BLaER1 (cell line): ENCODE results near the gene EPX.

Source experiments
- H3K27ac ChIP-seq: shearing (Covaris generic); formaldehyde crosslinking; 2 replicates; pipeline ENCODE4 v1.8.1; 2022
- H3K27me3 ChIP-seq: shearing (Covaris generic); formaldehyde crosslinking; 2 replicates; pipeline ENCODE4 v1.8.1; 2022
- H3K36me3 ChIP-seq: shearing (Covaris generic); formaldehyde crosslinking; 2 replicates; pipeline ENCODE4 v1.8.1; 2022
- H3K4me1 ChIP-seq: shearing (Covaris generic); formaldehyde crosslinking; 2 replicates; pipeline ENCODE4 v1.8.1; 2022
- H3K4me2 ChIP-seq: shearing (Covaris generic); formaldehyde crosslinking; 2 replicates; pipeline ENCODE4 v1.8.1; 2022
- H3K4me3 ChIP-seq: shearing (Covaris generic); formaldehyde crosslinking; 2 replicates; pipeline ENCODE4 v1.8.1; 2022
- H3K9ac ChIP-seq: shearing (Covaris generic); formaldehyde crosslinking; 2 replicates; pipeline ENCODE4 v1.8.1; 2022
- H3K9me3 ChIP-seq: shearing (Covaris generic); formaldehyde crosslinking; 2 replicates; pipeline ENCODE4 v1.8.1; 2022
- H4K20me1 ChIP-seq: shearing (Covaris generic); formaldehyde crosslinking; 2 replicates; pipeline ENCODE4 v1.8.1; 2022
- Cebpa-rat ChIP-seq: shearing (Covaris generic); IDR thresholded peaks from 2 replicates; pipeline ENCODE4 v1.8.1; 2022

Gene EPX

GRCh38 chr17:58247511-58248363 is 55.2 kb downstream of the EPX start:
- Histone ChIP-seq H3K4me2 (peak overlapping the region; percentile 7; the same call in 1 of the 2 replicates), H4K20me1 (no peaks in the 10 kb centered on the region), H3K27ac (no peak overlapping the region), H3K9ac (no peak overlapping the region), H3K27me3 (peaks cover 17% of the 10 kb centered on the region), H3K4me1 (peaks cover 18% of the 10 kb centered on the region), H3K9me3 (no peaks in the 10 kb centered on the region), H3K36me3 (no peaks in the 10 kb centered on the region), H3K4me3 (no peak overlapping the region)
- TF ChIP-seq Cebpa-rat = no peak

- H3K4me2 ChIP-seq = peak overlapping the region; percentile 95
- no peaks in the 10 kb centered on the region for H3K9me3 ChIP-seq
- peak overlapping the region; percentile 66 for H3K4me3 ChIP-seq
- no peaks in the 10 kb centered on the region for H3K36me3 ChIP-seq
- peak overlapping the region; percentile 69 for H3K27ac ChIP-seq
- no peak for TF ChIP-seq Cebpa-rat
- H3K9ac ChIP-seq = peak overlapping the region; percentile 77; the same call in 1 of the 2 replicates
- peaks cover 13% of the 10 kb centered on the region for H3K4me1 ChIP-seq
- H3K27me3 ChIP-seq = peaks cover 17% of the 10 kb centered on the region
- no peaks in the 10 kb centered on the region for H4K20me1 ChIP-seq
Measured at GRCh38 chr17:58248955-58249269, 56.4 kb downstream of the EPX start.

GRCh38 chr17:58249270-58250133 is 57.0 kb downstream of the EPX start:
- H3K9ac ChIP-seq = peak overlapping the region; percentile 77
- no peak for TF ChIP-seq Cebpa-rat

GRCh38 chr17:58250344-58251011 is 58.0 kb downstream of the EPX start:
- no peak overlapping the region for H3K4me3 ChIP-seq
- no peak overlapping the region for H3K4me2 ChIP-seq
- no peak for TF ChIP-seq Cebpa-rat
- H3K4me1 ChIP-seq = peaks cover 13% of the 10 kb centered on the region
- H4K20me1 ChIP-seq = no peaks in the 10 kb centered on the region
- H3K36me3 ChIP-seq = no peaks in the 10 kb centered on the region
- H3K9me3 ChIP-seq = no peaks in the 10 kb centered on the region
- H3K27me3 ChIP-seq = peaks cover 17% of the 10 kb centered on the region
- no peak overlapping the region for H3K9ac ChIP-seq
- H3K27ac ChIP-seq = no peak overlapping the region

More at GRCh38 chr17:58249270-58250133, 57.0 kb downstream of the EPX start:
- Histone ChIP-seq H3K4me1 (peaks cover 13% of the 10 kb centered on the region), H4K20me1 (no peaks in the 10 kb centered on the region), H3K4me2 (peak overlapping the region; percentile 95), H3K9me3 (no peaks in the 10 kb centered on the region), H3K27me3 (peaks cover 17% of the 10 kb centered on the region), H3K4me3 (peak overlapping the region; percentile 66), H3K27ac (peak overlapping the region; percentile 69), H3K36me3 (no peaks in the 10 kb centered on the region)

GRCh38 chr17:58252141-58252540 is 59.6 kb downstream of the EPX start:
- H3K27me3 ChIP-seq = peaks cover 17% of the 10 kb centered on the region
- no peaks in the 10 kb centered on the region for H4K20me1 ChIP-seq
- H3K4me1 ChIP-seq = peaks cover 13% of the 10 kb centered on the region
- no peak overlapping the region for H3K4me2 ChIP-seq
- no peak overlapping the region for H3K4me3 ChIP-seq
- no peaks in the 10 kb centered on the region for H3K36me3 ChIP-seq
- no peak for TF ChIP-seq Cebpa-rat
- no peaks in the 10 kb centered on the region for H3K9me3 ChIP-seq
- no peak overlapping the region for H3K9ac ChIP-seq
- H3K27ac ChIP-seq = no peak overlapping the region

GRCh38 chr17:58253082-58253481 is 60.6 kb downstream of the EPX start:
- no peak for TF ChIP-seq Cebpa-rat
- no peaks in the 10 kb centered on the region for H3K36me3 ChIP-seq

More at GRCh38 chr17:58253082-58253481, 60.6 kb downstream of the EPX start:
- no peak overlapping the region for H3K9ac ChIP-seq
- peaks cover 14% of the 10 kb centered on the region for H3K27me3 ChIP-seq
- no peak overlapping the region for H3K27ac ChIP-seq
- no peak overlapping the region for H3K4me2 ChIP-seq
- no peaks in the 10 kb centered on the region for H4K20me1 ChIP-seq
- H3K9me3 ChIP-seq = no peaks in the 10 kb centered on the region
- peaks cover 7% of the 10 kb centered on the region for H3K4me1 ChIP-seq
- H3K4me3 ChIP-seq = no peak overlapping the region
